Left ventricle myocardium inferior (tissue), 1 donor: Measurements from ENCODE around the gene ABCA4. TPM values are rescaled to one million over a fixed set of nuclear protein-coding genes. Genes with fewer than 3 reads are reported as not detected.

Experiments
- DNase-seq: peaks from one replicate; pipeline ENCODE4 v3.0.0-alpha.2; 2020
- H3K27ac ChIP-seq: fragments of 200-600 bp; replicated peaks from 2 replicates; pipeline ENCODE4 v1.8.0; 2021
- H3K27me3 ChIP-seq: fragments of 200-600 bp; 2 replicates; pipeline ENCODE4 v1.8.0; 2021; ENCODE audit warnings: low read depth
- H3K36me3 ChIP-seq: fragments of 200-600 bp; 2 replicates; pipeline ENCODE4 v1.8.0; 2021
- H3K4me1 ChIP-seq: fragments of 200-600 bp; 2 replicates; pipeline ENCODE4 v1.8.0; 2021
- H3K4me3 ChIP-seq: fragments of 200-600 bp; 2 replicates; pipeline ENCODE4 v1.8.0; 2021; ENCODE audit warnings: mild to moderate bottlenecking, moderate library complexity
- H3K9me3 ChIP-seq: fragments of 200-600 bp; replicated peaks from 2 replicates; pipeline ENCODE4 v1.8.0; 2021
- CTCF ChIP-seq: fragments of 200-600 bp; IDR thresholded peaks from 2 replicates; pipeline ENCODE4 v1.8.0; 2021; ENCODE audit warnings: antibody characterized with exemption, mild to moderate bottlenecking, borderline replicate concordance
- intact Hi-C: fragments of 100-400 bp; cut with micrococcal nuclease; formaldehyde crosslinking; loops from one replicate; pipeline ENCODE4 v1.11.0; 2022
- total RNA-seq: library from RNA; stranded (reverse); fragmentation: NEBNext Ultra II Directional; extraction: Animal tissue kit (Norgen Biotek cat#: 25700); gene quantifications from one replicate; pipeline ENCODE4 v1.2.1, GENCODE V29; 2021
- donor health status: DM: no; HTN: yes; CAD: no; lungs with severe emphysema.

Gene ABCA4
- total RNA-seq, 1 donor from 2014 or later = 0.11 TPM

- intact Hi-C loops = no loop called here
- TF ChIP-seq CTCF = no peak
- Histone ChIP-seq H3K4me3 (no peak overlapping the region), H3K27ac (peak overlapping the region; percentile 21), H3K9me3 (no peaks in the 10 kb centered on the region), H3K36me3 (no peaks in the 10 kb centered on the region), H3K27me3 (no peaks in the 10 kb centered on the region), H3K4me1 (peaks cover 13% of the 10 kb centered on the region)
- DNase-seq = peak; percentile 34
Measured at GRCh38 chr1:94013367-94013878, 107.5 kb downstream of the ABCA4 start.

GRCh38 chr1:94012708-94013366, 108.1 kb downstream of the ABCA4 start:
- no peak for DNase-seq
- Histone ChIP-seq H3K4me3 (no peak overlapping the region), H3K27me3 (no peaks in the 10 kb centered on the region), H3K27ac (peak overlapping the region; percentile 21), H3K9me3 (no peaks in the 10 kb centered on the region), H3K36me3 (no peaks in the 10 kb centered on the region), H3K4me1 (peaks cover 13% of the 10 kb centered on the region)
- TF ChIP-seq CTCF = no peak
- intact Hi-C loops = no loop called here

GRCh38 chr1:94011709-94012595, 109.0 kb downstream of the ABCA4 start:
- no peak for DNase-seq
- peaks cover 13% of the 10 kb centered on the region for H3K4me1 ChIP-seq
- no peak for TF ChIP-seq CTCF
- no peak overlapping the region for H3K4me3 ChIP-seq
- no peaks in the 10 kb centered on the region for H3K27me3 ChIP-seq
- intact Hi-C loops = no loop called here
- no peaks in the 10 kb centered on the region for H3K9me3 ChIP-seq
- H3K36me3 ChIP-seq = no peaks in the 10 kb centered on the region
- peak overlapping the region; percentile 21 for H3K27ac ChIP-seq

DNA sequence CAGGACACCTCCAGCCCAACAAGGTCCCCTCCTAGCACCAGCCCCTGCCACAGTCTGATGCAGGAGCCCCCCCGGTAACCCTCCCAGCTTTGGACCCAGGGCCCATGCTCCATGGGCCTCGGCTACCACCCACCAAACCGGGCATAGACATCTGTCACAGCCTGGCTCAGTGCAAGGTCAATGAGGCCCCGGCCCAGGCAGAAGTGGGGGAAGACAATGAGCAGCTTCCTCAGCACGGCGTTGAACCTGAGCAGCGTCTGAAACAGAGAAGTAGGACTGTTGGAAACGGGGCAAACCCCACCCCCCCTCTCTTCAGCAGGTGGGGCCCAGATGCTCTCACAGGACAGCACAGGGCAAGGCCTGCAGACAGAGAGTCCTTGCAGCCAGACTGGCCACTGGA, 109.8 kb downstream of the ABCA4 start:
- intact Hi-C loops = no loop called here

More for the DNA sequence above, 109.8 kb downstream of the ABCA4 start:
- H3K27ac ChIP-seq = no peak overlapping the region
- H3K36me3 ChIP-seq = no peaks in the 10 kb centered on the region
- no peak overlapping the region for H3K4me3 ChIP-seq
- no peaks in the 10 kb centered on the region for H3K9me3 ChIP-seq
- no peaks in the 10 kb centered on the region for H3K27me3 ChIP-seq
- TF ChIP-seq CTCF = no peak
- no peak for DNase-seq
- H3K4me1 ChIP-seq = peaks cover 13% of the 10 kb centered on the region
